HepG2 (cell line): ENCODE data around the gene DAG1. TPM values are rescaled to one million over a fixed set of nuclear protein-coding genes. Genes with fewer than 3 reads are reported as not detected.

Experiments
- BRF2 ChIP-seq: sonication (generic); formaldehyde crosslinking; IDR thresholded peaks from 2 replicates; pipeline ENCODE4 v1.8.1; 2022; ENCODE audit warnings: mild to moderate bottlenecking, missing genetic modification reagents
- ELF3 ChIP-seq: IDR thresholded peaks from 2 replicates; pipeline ENCODE4 v1.6.1; 2016; ENCODE audit warnings: missing genetic modification reagents, missing compliant biosample characterization
- FOXA1 ChIP-seq, 2 experiments: fragments of 450-650 bp in 1 of 2; sonication (generic) in 1 of 2; formaldehyde crosslinking in 1 of 2; IDR thresholded peaks; 2 replicates each; pipeline versions ENCODE4 v1.4.0 to v1.6.1; 2016 to 2020; ENCODE audit warnings: missing genetic modification reagents in 1 of 2
- GLI4 ChIP-seq: sonication (generic); formaldehyde crosslinking; IDR thresholded peaks from 2 replicates; pipeline ENCODE4 v1.5.1; 2020; ENCODE audit warnings: missing genetic modification reagents, mild to moderate bottlenecking, moderate library complexity, borderline replicate concordance
- HNF1A ChIP-seq, 2 experiments: sonication (generic) in 1 of 2; formaldehyde crosslinking in 1 of 2; IDR thresholded peaks; 2 replicates each; pipeline versions ENCODE4 v1.4.0 to v1.6.1; 2016 to 2020; ENCODE audit warnings: borderline replicate concordance in 1 of 2, low read depth in 1 of 2, mild to moderate bottlenecking in 1 of 2, missing genetic modification reagents in 1 of 2
- KAT8 ChIP-seq: IDR thresholded peaks from 2 replicates; pipeline ENCODE4 v1.6.1; 2016; ENCODE audit warnings: missing genetic modification reagents, missing compliant biosample characterization
- NFKB2 ChIP-seq: sonication (generic); formaldehyde crosslinking; IDR thresholded peaks from 2 replicates; pipeline ENCODE4 v1.4.0; 2020; ENCODE audit warnings: missing genetic modification reagents, borderline replicate concordance
- NR2F6 ChIP-seq, 2 experiments: IDR thresholded peaks; 2 replicates each; pipeline ENCODE4 v1.6.1; 2016; ENCODE audit warnings: antibody characterized with exemption in 1 of 2, mild to moderate bottlenecking in 1 of 2
- PATZ1 ChIP-seq: sonication (generic); formaldehyde crosslinking; IDR thresholded peaks from 2 replicates; pipeline ENCODE4 v1.4.0; 2020; ENCODE audit warnings: missing genetic modification reagents
- PAX8 ChIP-seq: sonication (generic); formaldehyde crosslinking; IDR thresholded peaks from 2 replicates; pipeline ENCODE4 v1.8.0; 2022; ENCODE audit warnings: mild to moderate bottlenecking, missing genetic modification reagents, borderline replicate concordance
- RBM39 ChIP-seq: fragments of 200-400 bp; formaldehyde crosslinking; IDR thresholded peaks from one replicate; pipeline ENCODE4 v1.6.1; 2018; ENCODE audit warnings: antibody characterized with exemption, mild to moderate bottlenecking, low read depth, low read length; ENCODE audit not compliant: poor library complexity, severe bottlenecking
- SAP130 ChIP-seq: IDR thresholded peaks from 2 replicates; pipeline ENCODE4 v1.6.1; 2016; ENCODE audit warnings: low read depth
- TRIM24 ChIP-seq: sonication (generic); formaldehyde crosslinking; IDR thresholded peaks from 2 replicates; pipeline ENCODE4 v1.8.0; 2022; ENCODE audit warnings: mild to moderate bottlenecking, missing genetic modification reagents
- U2AF1 ChIP-seq: fragments of 200-400 bp; formaldehyde crosslinking; optimal IDR thresholded peaks from 2 replicates; pipeline ENCODE3; 2017; ENCODE audit warnings: mild to moderate bottlenecking, low read depth, low read length
- ZBTB4 ChIP-seq: sonication (generic); formaldehyde crosslinking; IDR thresholded peaks from 2 replicates; pipeline ENCODE4 v1.4.0; 2020; ENCODE audit warnings: missing genetic modification reagents, mild to moderate bottlenecking, borderline replicate concordance
- ZFP91 ChIP-seq: sonication (generic); formaldehyde crosslinking; IDR thresholded peaks from 2 replicates; pipeline ENCODE4 v1.9.0; 2022; ENCODE audit warnings: missing genetic modification reagents, mild to moderate bottlenecking, borderline replicate concordance
- polyA plus RNA-seq, 8 experiments: library from polyadenylated mRNA; depleted of rRNA in 3 of 8; stranded (reverse) in 7 of 8; unstranded in 1 of 8; fragments of >200 nt; fragmentation: Illumina TruSeq in 4 of 8; extraction: Trizol in 4 of 8; gene quantifications; 2 replicates each; pipeline versions ENCODE4 v1.2.1 to v1.2.3, GENCODE V29; 2011 to 2016; ENCODE audit warnings: low read depth in 4 of 8, missing spikeins in 1 of 8, mixed read lengths in 1 of 8; ENCODE audit not compliant: insufficient read depth in 1 of 8
- total RNA-seq, 5 experiments: library from RNA; depleted of rRNA; stranded (reverse); fragments of >200 nt; fragmentation: Illumina TruSeq; extraction: Trizol; gene quantifications; 2 replicates each; pipeline ENCODE4 v1.2.3, GENCODE V29; 2016; ENCODE audit warnings: low read depth in 1 of 5

DAG1 gene
- total and polyA plus RNA-seq, 2 of the 13 experiments (the other 11 are each of a cell fraction or from before 2014, with no cell fraction given): 47.3 to 50.4 TPM

GRCh38 chr3:49509028-49509561, 39.0 kb downstream of the DAG1 start (continued):
- TF ChIP-seq HNF1A (IDR thresholded peaks at IDR 0.05; ENCODE audit: low read depth): no peak
- TF ChIP-seq HNF1A (CRISPR knock-in tag; IDR thresholded peaks at IDR 0.05; ENCODE audit: borderline replicate concordance): peak; percentile 20; the same call in 1 of the 2 replicates
- peak; percentile 41; the same call in 1 of the 2 replicates for TF ChIP-seq SAP130 (CRISPR knock-in tag)
- TF ChIP-seq PAX8 (CRISPR knock-in tag): no peak
- no peak for TF ChIP-seq RBM39
- peak; percentile 42 for TF ChIP-seq NR2F6 (IDR thresholded peaks at IDR 0.05)
- TF ChIP-seq NR2F6 (CRISPR knock-in tag; IDR thresholded peaks at IDR 0.05): no peak
- TF ChIP-seq ZFP91: no peak
- no peak for TF ChIP-seq BRF2 (CRISPR knock-in tag)
- no peak for TF ChIP-seq PATZ1 (CRISPR knock-in tag)
- no peak for TF ChIP-seq FOXA1 (IDR thresholded peaks at IDR 0.05)
- TF ChIP-seq FOXA1 (CRISPR knock-in tag; IDR thresholded peaks at IDR 0.05): 0 out of 2 replicates have a peak, but pooled peaks have one; percentile 32
- TF ChIP-seq TRIM24: no peak
- no peak for TF ChIP-seq GLI4 (CRISPR knock-in tag)
- TF ChIP-seq KAT8 (CRISPR knock-in tag): no peak
- no peak for TF ChIP-seq ELF3
- no peak for TF ChIP-seq U2AF1
- TF ChIP-seq NFKB2 (CRISPR knock-in tag): no peak
- TF ChIP-seq ZBTB4: no peak
